K562 (cell line): ENCODE measurements around the gene SMCO1. TPM values are rescaled to one million over a fixed set of nuclear protein-coding genes. Genes with fewer than 3 reads are reported as not detected.

Source experiments
- L3MBTL2 ChIP-seq: fragments of 450-650 bp; IDR thresholded peaks from 2 replicates; pipeline ENCODE4 v1.6.1; 2016; ENCODE audit warnings: mild to moderate bottlenecking, moderate library complexity
- RAD21 ChIP-seq, 2 experiments: fragments of 250-450 bp in 1 of 2; fragments of 450-650 bp in 1 of 2; sonication (Bioruptor Pico) in 1 of 2; formaldehyde crosslinking in 1 of 2; IDR thresholded peaks in 1 of 2; conservative IDR thresholded peaks in 1 of 2; 2 replicates each; pipeline versions ENCODE4 v1.4.0 to v1.8.0; 2020 to 2022; ENCODE audit warnings: mild to moderate bottlenecking in 2 of 2, moderate library complexity in 1 of 2
- REST ChIP-seq, 2 experiments: fragments of 450-650 bp; formaldehyde crosslinking in 1 of 2; IDR thresholded peaks; 2 replicates each; pipeline versions ENCODE4 v1.4.0 to v1.6.1; 2014 to 2020; ENCODE audit warnings: mild to moderate bottlenecking in 2 of 2, borderline replicate concordance in 1 of 2, low read depth in 1 of 2
- STAG1 ChIP-seq: sonication (generic); formaldehyde crosslinking; IDR thresholded peaks from 2 replicates; pipeline ENCODE4 v1.5.0; 2020; ENCODE audit warnings: missing genetic modification reagents, borderline replicate concordance
- ZKSCAN3 ChIP-seq: fragments of 250-450 bp; sonication (Bioruptor Pico); IDR thresholded peaks from 2 replicates; pipeline ENCODE4 v1.4.0; 2020
- ZNF124 ChIP-seq: sonication (generic); formaldehyde crosslinking; IDR thresholded peaks from 2 replicates; pipeline ENCODE4 v1.8.1; 2022; ENCODE audit warnings: missing genetic modification reagents
- ZNF324 ChIP-seq: fragments of 250-450 bp; sonication (Bioruptor Pico); IDR thresholded peaks from 2 replicates; pipeline ENCODE4 v1.4.0; 2020; ENCODE audit warnings: mild to moderate bottlenecking
- ZNF75A ChIP-seq: fragments of 450-650 bp; formaldehyde crosslinking; IDR thresholded peaks from 2 replicates; pipeline ENCODE4 v1.4.0; 2020; ENCODE audit warnings: mild to moderate bottlenecking
- polyA plus RNA-seq, 8 experiments: library from polyadenylated mRNA; depleted of rRNA in 4 of 8; stranded (reverse) in 5 of 8; unstranded in 3 of 8; fragments of >200 nt; fragmentation: Nextera tagmentation in 2 of 8; fragmentation: Illumina TruSeq in 1 of 8; extraction: Ambion mirVana in 2 of 8; extraction: Trizol in 1 of 8; gene quantifications; 2 replicates each; pipeline versions ENCODE4 v1.2.1 to v1.2.3, GENCODE V29; 2011 to 2014; ENCODE audit warnings: inconsistent platforms in 1 of 8, missing spikeins in 1 of 8
- total RNA-seq, 7 experiments: library from RNA; depleted of rRNA in 6 of 7; stranded (reverse); fragments of >200 nt in 6 of 7; fragmentation: Illumina TruSeq in 2 of 7; extraction: Trizol in 2 of 7; gene quantifications; 2 replicates each; pipeline versions ENCODE4 v1.2.1 to v1.2.3, GENCODE V29; 2011 to 2021; ENCODE audit warnings: low replicate concordance in 1 of 7
- TF ChIP-seq, protein P1 (sequence below): fragments of 450-650 bp; IDR thresholded peaks from 2 replicates; pipeline ENCODE4 v1.7.1; 2018; ENCODE audit warnings: mild to moderate bottlenecking, low read depth; ENCODE audit not compliant: partially characterized antibody
- TF ChIP-seq, protein P2 (sequence below): fragments of 150-350 bp; IDR thresholded peaks from 2 replicates; pipeline ENCODE4 v1.6.1; 2014; ENCODE audit warnings: low read depth, mild to moderate bottlenecking, low read length, borderline replicate concordance

Gene SMCO1
- total and polyA plus RNA-seq, 9 of the 15 experiments (the other 6 are each of a cell fraction or from before 2014, with no cell fraction given): 0.05 to 0.35 (median 0.12) TPM; not detected in 5

DNA sequence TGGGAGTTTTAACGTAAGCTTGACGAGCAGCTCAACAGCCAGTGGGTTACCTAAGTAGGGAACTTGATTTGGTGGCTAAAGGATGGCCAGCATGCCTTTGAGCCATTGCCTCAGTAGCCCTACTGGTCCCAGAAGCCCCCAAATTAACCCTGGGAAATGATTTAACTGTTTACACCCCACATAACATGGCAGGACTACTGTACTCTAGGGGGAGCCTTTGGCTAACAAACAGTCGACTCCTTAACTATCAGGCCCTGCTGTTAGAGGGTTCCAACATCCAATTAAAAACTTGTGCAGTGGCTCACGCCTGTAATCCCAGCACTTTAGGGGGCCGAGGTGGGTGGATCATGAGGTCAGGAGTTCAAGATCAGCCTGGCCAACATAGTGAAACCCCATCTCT lies 9.4 kb upstream of the SMCO1 start (continued):
- TF ChIP-seq REST (IDR thresholded peaks at IDR 0.05; ENCODE audit: borderline replicate concordance) (peak; percentile 39; the same call in 1 of the 2 replicates), REST (CRISPR knock-in tag; IDR thresholded peaks at IDR 0.05; ENCODE audit: low read depth) (no peak), ZNF124 (CRISPR knock-in tag) (no peak), ZKSCAN3 (CRISPR knock-in tag) (no peak), ZNF75A (no peak), L3MBTL2 (no peak), STAG1 (peak; percentile 67; the same call in 1 of the 2 replicates), RAD21 (CRISPR knock-in tag; conservative IDR thresholded peaks at IDR 0.05 in 1 of 2, IDR thresholded peaks at IDR 0.05 in 1 of 2) (peak; percentile 62 to 85), ZNF324 (CRISPR knock-in tag) (no peak)
- TF ChIP-seq, protein P1, sequence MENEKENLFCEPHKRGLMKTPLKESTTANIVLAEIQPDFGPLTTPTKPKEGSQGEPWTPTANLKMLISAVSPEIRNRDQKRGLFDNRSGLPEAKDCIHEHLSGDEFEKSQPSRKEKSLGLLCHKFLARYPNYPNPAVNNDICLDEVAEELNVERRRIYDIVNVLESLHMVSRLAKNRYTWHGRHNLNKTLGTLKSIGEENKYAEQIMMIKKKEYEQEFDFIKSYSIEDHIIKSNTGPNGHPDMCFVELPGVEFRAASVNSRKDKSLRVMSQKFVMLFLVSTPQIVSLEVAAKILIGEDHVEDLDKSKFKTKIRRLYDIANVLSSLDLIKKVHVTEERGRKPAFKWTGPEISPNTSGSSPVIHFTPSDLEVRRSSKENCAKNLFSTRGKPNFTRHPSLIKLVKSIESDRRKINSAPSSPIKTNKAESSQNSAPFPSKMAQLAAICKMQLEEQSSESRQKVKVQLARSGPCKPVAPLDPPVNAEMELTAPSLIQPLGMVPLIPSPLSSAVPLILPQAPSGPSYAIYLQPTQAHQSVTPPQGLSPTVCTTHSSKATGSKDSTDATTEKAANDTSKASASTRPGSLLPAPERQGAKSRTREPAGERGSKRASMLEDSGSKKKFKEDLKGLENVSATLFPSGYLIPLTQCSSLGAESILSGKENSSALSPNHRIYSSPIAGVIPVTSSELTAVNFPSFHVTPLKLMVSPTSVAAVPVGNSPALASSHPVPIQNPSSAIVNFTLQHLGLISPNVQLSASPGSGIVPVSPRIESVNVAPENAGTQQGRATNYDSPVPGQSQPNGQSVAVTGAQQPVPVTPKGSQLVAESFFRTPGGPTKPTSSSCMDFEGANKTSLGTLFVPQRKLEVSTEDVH: no peak
- TF ChIP-seq, protein P2, sequence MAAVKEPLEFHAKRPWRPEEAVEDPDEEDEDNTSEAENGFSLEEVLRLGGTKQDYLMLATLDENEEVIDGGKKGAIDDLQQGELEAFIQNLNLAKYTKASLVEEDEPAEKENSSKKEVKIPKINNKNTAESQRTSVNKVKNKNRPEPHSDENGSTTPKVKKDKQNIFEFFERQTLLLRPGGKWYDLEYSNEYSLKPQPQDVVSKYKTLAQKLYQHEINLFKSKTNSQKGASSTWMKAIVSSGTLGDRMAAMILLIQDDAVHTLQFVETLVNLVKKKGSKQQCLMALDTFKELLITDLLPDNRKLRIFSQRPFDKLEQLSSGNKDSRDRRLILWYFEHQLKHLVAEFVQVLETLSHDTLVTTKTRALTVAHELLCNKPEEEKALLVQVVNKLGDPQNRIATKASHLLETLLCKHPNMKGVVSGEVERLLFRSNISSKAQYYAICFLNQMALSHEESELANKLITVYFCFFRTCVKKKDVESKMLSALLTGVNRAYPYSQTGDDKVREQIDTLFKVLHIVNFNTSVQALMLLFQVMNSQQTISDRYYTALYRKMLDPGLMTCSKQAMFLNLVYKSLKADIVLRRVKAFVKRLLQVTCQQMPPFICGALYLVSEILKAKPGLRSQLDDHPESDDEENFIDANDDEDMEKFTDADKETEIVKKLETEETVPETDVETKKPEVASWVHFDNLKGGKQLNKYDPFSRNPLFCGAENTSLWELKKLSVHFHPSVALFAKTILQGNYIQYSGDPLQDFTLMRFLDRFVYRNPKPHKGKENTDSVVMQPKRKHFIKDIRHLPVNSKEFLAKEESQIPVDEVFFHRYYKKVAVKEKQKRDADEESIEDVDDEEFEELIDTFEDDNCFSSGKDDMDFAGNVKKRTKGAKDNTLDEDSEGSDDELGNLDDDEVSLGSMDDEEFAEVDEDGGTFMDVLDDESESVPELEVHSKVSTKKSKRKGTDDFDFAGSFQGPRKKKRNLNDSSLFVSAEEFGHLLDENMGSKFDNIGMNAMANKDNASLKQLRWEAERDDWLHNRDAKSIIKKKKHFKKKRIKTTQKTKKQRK: no peak
